Rectal smooth muscle tissue (tissue), 1 donor: ENCODE measurements around the gene ADAMTS14.

Experiments used
- H3K27ac ChIP-seq: one replicate; pipeline ENCODE4 v1.7.0; 2013; ENCODE audit warnings: low read depth, low read length, inconsistent platforms
- H3K27me3 ChIP-seq: one replicate; pipeline ENCODE4 v1.7.0; 2013; ENCODE audit warnings: low read length; ENCODE audit not compliant: control insufficient read depth, insufficient read depth
- H3K36me3 ChIP-seq: one replicate; pipeline ENCODE4 v1.7.0; 2013; ENCODE audit warnings: low read length; ENCODE audit not compliant: control insufficient read depth, insufficient read depth
- H3K4me1 ChIP-seq: one replicate; pipeline ENCODE4 v1.7.0; 2013; ENCODE audit warnings: low read length; ENCODE audit not compliant: control insufficient read depth, insufficient read depth
- H3K4me3 ChIP-seq: one replicate; pipeline ENCODE4 v1.7.0; 2013; ENCODE audit warnings: low read length
- H3K9ac ChIP-seq: one replicate; pipeline ENCODE4 v1.7.0; 2013; ENCODE audit warnings: low read length

The ADAMTS14 gene

GRCh38 chr10:70648427-70648826 lies 23.9 kb upstream of the ADAMTS14 start:
- H3K9ac ChIP-seq = no peak overlapping the region
- no peaks in the 10 kb centered on the region for H3K36me3 ChIP-seq
- H3K27me3 ChIP-seq = no peaks in the 10 kb centered on the region
- H3K27ac ChIP-seq = no peak overlapping the region
- H3K4me1 ChIP-seq = no peaks in the 10 kb centered on the region
- H3K4me3 ChIP-seq = no peak overlapping the region

DNA sequence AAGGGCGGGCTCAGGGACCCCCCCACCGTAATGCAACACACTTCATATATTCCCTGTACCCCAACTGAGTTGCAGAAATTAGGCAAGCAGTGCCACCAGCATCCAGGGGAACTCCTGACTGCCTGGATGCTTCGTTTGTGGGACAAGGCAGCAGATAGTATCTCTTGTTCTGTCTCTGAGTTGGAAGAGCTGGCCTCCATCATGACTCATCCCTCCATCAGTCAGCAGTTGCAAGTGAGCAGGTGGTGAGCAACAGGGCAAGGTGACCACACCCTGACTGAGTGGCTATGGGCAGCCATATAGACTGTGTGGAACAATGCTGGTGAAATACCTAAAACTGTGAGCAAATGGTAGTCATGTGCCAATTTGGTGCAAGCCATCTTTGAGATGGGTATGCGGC lies 22.8 kb upstream of the ADAMTS14 start:
- no peak overlapping the region for H3K9ac ChIP-seq
- H3K27ac ChIP-seq = no peak overlapping the region
- H3K4me3 ChIP-seq = no peak overlapping the region

GRCh38 chr10:70650104-70650503 lies 22.2 kb upstream of the ADAMTS14 start:
- no peaks in the 10 kb centered on the region for H3K27me3 ChIP-seq
- no peak overlapping the region for H3K4me3 ChIP-seq
- H3K27ac ChIP-seq = no peak overlapping the region
- no peaks in the 10 kb centered on the region for H3K36me3 ChIP-seq
- no peak overlapping the region for H3K9ac ChIP-seq
- H3K4me1 ChIP-seq = no peaks in the 10 kb centered on the region

More for the DNA sequence above, 22.8 kb upstream of the ADAMTS14 start:
- no peaks in the 10 kb centered on the region for H3K36me3 ChIP-seq
- no peaks in the 10 kb centered on the region for H3K4me1 ChIP-seq
- H3K27me3 ChIP-seq = no peaks in the 10 kb centered on the region

DNA sequence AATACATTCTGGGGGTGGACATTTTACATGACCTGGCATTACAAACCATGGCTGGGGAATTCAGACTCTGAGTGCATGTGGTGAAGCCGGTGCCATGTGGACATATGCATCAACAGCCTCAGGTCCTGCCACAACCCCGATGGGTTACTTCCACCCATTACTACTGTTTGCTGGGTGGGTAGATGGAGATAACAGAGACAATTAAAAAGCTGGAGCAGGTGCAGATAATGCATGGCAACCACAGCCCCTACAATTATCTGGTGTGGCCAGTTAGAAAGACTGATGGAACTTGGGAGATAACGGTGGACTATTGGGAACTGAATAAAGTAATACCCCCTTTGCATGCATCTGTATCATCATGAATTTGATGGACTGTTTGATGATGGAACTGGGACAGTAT lies 21.6 kb upstream of the ADAMTS14 start:
- H3K4me1 ChIP-seq = no peaks in the 10 kb centered on the region
- no peaks in the 10 kb centered on the region for H3K27me3 ChIP-seq
- H3K27ac ChIP-seq = no peak overlapping the region
- no peak overlapping the region for H3K4me3 ChIP-seq
- H3K9ac ChIP-seq = no peak overlapping the region
- H3K36me3 ChIP-seq = no peaks in the 10 kb centered on the region

DNA sequence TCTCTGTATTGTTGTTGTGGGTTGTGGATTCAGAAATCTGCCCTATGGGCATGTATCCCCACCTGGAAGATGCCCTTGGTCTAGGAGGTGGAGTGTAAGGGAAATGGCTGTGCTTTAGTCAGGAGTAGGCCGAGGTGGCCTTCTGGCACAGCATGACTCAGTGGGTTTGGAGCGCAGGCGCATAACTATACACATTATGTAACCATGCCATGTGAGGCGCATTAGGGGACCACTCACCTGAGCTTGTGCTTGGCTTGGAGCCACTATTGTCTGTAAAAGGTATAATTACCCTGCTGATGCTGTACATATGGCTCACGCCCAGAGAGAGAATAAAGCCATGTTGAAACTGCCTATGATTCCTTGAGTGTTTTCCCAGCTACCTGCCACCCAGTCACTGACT lies 20.6 kb upstream of the ADAMTS14 start:
- no peak overlapping the region for H3K4me3 ChIP-seq
- no peaks in the 10 kb centered on the region for H3K27me3 ChIP-seq
- H3K9ac ChIP-seq = no peak overlapping the region
- H3K36me3 ChIP-seq = no peaks in the 10 kb centered on the region
- no peaks in the 10 kb centered on the region for H3K4me1 ChIP-seq
- H3K27ac ChIP-seq = no peak overlapping the region

GRCh38 chr10:70652761-70653657 lies 19.3 kb upstream of the ADAMTS14 start:
- no peaks in the 10 kb centered on the region for H3K27me3 ChIP-seq
- no peaks in the 10 kb centered on the region for H3K4me1 ChIP-seq
- H3K36me3 ChIP-seq = no peaks in the 10 kb centered on the region
- H3K9ac ChIP-seq = no peak overlapping the region
- H3K4me3 ChIP-seq = no peak overlapping the region
- no peak overlapping the region for H3K27ac ChIP-seq

GRCh38 chr10:70655316-70655715 lies 17.0 kb upstream of the ADAMTS14 start:
- Histone ChIP-seq H3K9ac (no peak overlapping the region), H3K27me3 (no peaks in the 10 kb centered on the region), H3K36me3 (no peaks in the 10 kb centered on the region), H3K4me1 (no peaks in the 10 kb centered on the region), H3K27ac (no peak overlapping the region), H3K4me3 (no peak overlapping the region)

DNA sequence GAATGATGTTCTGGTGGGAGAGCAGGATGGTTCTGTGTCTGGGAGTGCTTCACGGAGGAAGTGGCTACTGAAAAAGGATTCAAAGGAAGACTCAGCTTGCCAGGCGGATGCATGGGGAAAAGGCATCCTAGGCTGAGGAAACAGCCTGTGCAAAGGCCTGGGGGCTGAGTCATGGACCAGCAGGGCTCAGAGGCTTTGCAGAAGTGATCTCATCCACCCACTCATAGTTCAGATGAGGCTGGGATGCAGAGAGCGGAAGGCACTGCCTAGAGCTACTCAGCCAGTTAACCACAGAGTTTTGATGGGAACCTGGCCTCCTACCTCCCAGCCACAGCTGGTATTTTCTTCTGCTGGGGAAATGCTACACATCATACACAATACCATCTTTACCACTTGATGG lies 15.8 kb upstream of the ADAMTS14 start:
- H3K36me3 ChIP-seq = no peaks in the 10 kb centered on the region
- H3K4me1 ChIP-seq = no peaks in the 10 kb centered on the region
- no peaks in the 10 kb centered on the region for H3K27me3 ChIP-seq
- H3K27ac ChIP-seq = no peak overlapping the region
- H3K4me3 ChIP-seq = no peak overlapping the region
- no peak overlapping the region for H3K9ac ChIP-seq

GRCh38 chr10:70657041-70657440 lies 15.3 kb upstream of the ADAMTS14 start:
- Histone ChIP-seq H3K27ac (no peak overlapping the region), H3K4me3 (no peak overlapping the region)

DNA sequence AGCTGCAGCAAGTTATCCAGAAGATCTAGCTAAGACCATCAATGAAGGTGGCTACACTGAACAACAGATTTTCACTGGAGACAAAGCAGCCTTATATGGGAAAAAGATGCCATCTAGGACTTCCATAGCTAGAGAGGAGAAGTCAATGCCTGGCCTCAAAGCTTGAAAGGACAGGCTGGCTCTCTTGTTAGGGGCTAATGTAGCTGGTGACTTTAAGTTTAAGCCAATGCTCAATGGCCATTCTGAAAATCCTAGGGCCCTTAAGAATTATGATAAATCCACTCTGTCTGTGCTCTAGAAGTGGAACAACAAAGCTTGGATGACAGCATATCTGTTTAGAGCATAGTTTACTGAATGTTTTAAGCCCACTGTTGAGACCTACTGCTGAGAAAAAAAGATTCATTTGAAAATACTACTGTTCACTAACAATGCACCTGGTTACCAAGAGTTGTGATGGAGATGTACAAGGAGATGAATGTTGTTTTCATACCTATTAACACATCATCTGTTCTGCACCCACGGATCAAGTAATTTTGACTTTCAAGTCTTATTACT lies 13.6 kb upstream of the ADAMTS14 start:
- no peaks in the 10 kb centered on the region for H3K27me3 ChIP-seq
- no peak overlapping the region for H3K4me3 ChIP-seq
- H3K9ac ChIP-seq = no peak overlapping the region
- H3K4me1 ChIP-seq = no peaks in the 10 kb centered on the region
- H3K27ac ChIP-seq = no peak overlapping the region
- no peaks in the 10 kb centered on the region for H3K36me3 ChIP-seq

More at GRCh38 chr10:70657041-70657440, 15.3 kb upstream of the ADAMTS14 start:
- no peaks in the 10 kb centered on the region for H3K36me3 ChIP-seq
- H3K27me3 ChIP-seq = no peaks in the 10 kb centered on the region
- no peaks in the 10 kb centered on the region for H3K4me1 ChIP-seq
- no peak overlapping the region for H3K9ac ChIP-seq

DNA sequence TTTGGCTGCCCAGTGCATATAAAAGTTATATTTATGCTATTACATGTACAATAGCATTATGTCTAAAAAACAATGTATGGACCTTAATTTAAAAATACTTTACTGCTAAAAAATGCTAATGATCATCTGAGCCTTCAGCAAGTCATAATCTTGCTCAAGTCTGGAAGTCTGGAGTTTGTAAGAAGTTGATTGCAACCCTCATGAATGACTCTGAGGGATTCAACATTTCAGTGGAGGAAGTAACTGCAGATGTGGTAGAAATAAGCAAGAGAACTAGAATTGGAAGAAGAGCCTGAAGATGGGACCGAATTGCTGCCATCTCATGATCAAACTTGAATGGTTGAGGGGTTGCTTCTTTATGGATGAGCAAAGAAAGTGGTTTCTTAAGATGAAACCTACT lies 13.0 kb upstream of the ADAMTS14 start:
- Histone ChIP-seq H3K36me3 (no peaks in the 10 kb centered on the region), H3K27me3 (no peaks in the 10 kb centered on the region), H3K9ac (no peak overlapping the region), H3K4me3 (no peak overlapping the region), H3K4me1 (no peaks in the 10 kb centered on the region), H3K27ac (no peak overlapping the region)

GRCh38 chr10:70660722-70661121 lies 11.6 kb upstream of the ADAMTS14 start:
- Histone ChIP-seq H3K4me3 (no peak overlapping the region), H3K4me1 (no peaks in the 10 kb centered on the region), H3K27me3 (no peaks in the 10 kb centered on the region), H3K36me3 (no peaks in the 10 kb centered on the region), H3K9ac (no peak overlapping the region), H3K27ac (no peak overlapping the region)
